ENCODE results near the gene LRRC10B.

DNA sequence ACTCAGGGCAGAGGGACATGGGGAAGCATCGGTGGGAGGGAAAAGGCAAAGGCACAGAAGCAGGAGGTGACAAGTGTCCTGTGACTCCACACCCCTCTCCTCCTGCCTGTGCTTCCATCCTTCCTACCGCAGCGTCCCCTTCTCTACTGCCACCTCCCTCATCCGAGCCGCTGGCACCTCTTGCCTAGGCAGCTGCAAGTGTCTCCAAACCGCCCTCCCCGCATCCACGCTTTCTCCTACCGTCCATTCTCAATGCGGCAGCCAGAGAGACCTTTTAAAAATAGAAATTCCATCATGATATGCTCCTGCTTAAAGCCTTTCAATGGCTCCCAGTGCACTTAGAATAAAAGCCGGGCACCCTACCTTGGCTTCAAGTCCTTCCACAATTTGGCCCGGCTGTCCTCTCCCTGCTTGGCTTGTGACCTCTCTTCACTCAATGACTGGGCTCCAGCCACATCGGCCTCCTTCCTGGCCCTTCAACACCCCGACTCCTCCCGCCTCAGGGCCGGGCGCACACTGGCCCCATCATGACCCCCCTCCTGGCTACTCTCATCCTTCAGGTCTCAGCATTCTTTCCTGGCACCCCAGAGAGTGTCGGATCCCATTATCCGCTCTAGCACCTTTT, 16.5 kb downstream of the LRRC10B start:
- TF ChIP-seq, protein P1, sequence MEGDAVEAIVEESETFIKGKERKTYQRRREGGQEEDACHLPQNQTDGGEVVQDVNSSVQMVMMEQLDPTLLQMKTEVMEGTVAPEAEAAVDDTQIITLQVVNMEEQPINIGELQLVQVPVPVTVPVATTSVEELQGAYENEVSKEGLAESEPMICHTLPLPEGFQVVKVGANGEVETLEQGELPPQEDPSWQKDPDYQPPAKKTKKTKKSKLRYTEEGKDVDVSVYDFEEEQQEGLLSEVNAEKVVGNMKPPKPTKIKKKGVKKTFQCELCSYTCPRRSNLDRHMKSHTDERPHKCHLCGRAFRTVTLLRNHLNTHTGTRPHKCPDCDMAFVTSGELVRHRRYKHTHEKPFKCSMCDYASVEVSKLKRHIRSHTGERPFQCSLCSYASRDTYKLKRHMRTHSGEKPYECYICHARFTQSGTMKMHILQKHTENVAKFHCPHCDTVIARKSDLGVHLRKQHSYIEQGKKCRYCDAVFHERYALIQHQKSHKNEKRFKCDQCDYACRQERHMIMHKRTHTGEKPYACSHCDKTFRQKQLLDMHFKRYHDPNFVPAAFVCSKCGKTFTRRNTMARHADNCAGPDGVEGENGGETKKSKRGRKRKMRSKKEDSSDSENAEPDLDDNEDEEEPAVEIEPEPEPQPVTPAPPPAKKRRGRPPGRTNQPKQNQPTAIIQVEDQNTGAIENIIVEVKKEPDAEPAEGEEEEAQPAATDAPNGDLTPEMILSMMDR (IDR thresholded peaks at IDR 0.05): no peak
- TF ChIP-seq MAFK (IDR thresholded peaks at IDR 0.05; ENCODE audit: partially characterized antibody): no peak
- TF ChIP-seq, protein P2, sequence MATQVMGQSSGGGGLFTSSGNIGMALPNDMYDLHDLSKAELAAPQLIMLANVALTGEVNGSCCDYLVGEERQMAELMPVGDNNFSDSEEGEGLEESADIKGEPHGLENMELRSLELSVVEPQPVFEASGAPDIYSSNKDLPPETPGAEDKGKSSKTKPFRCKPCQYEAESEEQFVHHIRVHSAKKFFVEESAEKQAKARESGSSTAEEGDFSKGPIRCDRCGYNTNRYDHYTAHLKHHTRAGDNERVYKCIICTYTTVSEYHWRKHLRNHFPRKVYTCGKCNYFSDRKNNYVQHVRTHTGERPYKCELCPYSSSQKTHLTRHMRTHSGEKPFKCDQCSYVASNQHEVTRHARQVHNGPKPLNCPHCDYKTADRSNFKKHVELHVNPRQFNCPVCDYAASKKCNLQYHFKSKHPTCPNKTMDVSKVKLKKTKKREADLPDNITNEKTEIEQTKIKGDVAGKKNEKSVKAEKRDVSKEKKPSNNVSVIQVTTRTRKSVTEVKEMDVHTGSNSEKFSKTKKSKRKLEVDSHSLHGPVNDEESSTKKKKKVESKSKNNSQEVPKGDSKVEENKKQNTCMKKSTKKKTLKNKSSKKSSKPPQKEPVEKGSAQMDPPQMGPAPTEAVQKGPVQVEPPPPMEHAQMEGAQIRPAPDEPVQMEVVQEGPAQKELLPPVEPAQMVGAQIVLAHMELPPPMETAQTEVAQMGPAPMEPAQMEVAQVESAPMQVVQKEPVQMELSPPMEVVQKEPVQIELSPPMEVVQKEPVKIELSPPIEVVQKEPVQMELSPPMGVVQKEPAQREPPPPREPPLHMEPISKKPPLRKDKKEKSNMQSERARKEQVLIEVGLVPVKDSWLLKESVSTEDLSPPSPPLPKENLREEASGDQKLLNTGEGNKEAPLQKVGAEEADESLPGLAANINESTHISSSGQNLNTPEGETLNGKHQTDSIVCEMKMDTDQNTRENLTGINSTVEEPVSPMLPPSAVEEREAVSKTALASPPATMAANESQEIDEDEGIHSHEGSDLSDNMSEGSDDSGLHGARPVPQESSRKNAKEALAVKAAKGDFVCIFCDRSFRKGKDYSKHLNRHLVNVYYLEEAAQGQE (IDR thresholded peaks at IDR 0.05): no peak
- no peak for TF ChIP-seq RAD21 (conservative IDR thresholded peaks at IDR 0.05 in 1 of 2, IDR thresholded peaks at IDR 0.05 in 1 of 2)
